HG03159 (cell line): ENCODE measurements around the gene PRSS1.
"Not testable (repeated sequence)": the region's sequence is repeated elsewhere in the genome, so short reads cannot be mapped to it uniquely, and the experiment has no call there.

ENCODE experiments used
- ATAC-seq: cut with Tn5 transposase; IDR thresholded peaks from one replicate; pipeline ENCODE4 v1.9.1; 2021; ENCODE audit warnings: mild to moderate bottlenecking, moderate library complexity; ENCODE audit not compliant: unreplicated experiment

PRSS1 gene

DNA sequence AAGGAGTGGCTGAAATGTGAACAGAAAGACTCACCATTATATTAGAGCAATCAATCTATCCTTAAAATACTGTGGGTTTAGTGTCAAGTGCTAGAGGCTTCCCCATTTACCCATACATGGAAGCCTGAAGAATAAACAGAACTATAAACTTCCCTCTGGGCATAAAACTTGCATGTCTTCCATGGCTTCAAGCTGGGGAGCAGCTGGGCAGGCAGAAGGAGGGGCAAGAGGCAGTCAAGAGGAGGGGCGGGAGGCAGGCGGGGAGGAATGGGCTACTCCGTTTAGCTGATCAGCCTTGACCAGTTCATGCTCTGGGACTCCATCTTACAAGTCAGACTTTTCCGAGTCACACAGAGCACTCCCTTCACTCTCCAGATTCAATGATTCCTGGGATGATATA lies 3.5 kb upstream of the PRSS1 start:
- no peak for ATAC-seq

DNA sequence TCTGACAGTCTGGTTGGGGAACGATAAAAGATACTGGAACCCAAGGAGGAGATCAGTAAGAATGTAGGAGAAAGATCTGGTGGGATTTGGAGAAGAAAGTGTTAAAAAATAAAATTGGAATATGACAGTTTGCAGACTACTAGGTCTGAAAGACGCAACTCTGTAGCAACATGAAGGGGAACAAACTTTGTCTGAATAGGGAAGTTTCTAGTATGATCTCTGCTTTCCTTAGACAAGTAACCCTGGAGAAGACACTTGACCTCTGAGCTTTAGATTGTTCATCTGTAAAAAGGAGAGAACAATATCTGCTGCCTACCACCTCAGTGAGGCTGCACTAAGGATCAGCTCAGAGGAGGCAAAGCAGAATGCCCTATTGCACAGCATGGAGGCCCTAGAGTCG lies 3.0 kb upstream of the PRSS1 start:
- no peak for ATAC-seq

- ATAC-seq, result not testable (repeated sequence)
Observed at GRCh38 chr7:142748410-142748809, 862 bp upstream of the PRSS1 start.

DNA sequence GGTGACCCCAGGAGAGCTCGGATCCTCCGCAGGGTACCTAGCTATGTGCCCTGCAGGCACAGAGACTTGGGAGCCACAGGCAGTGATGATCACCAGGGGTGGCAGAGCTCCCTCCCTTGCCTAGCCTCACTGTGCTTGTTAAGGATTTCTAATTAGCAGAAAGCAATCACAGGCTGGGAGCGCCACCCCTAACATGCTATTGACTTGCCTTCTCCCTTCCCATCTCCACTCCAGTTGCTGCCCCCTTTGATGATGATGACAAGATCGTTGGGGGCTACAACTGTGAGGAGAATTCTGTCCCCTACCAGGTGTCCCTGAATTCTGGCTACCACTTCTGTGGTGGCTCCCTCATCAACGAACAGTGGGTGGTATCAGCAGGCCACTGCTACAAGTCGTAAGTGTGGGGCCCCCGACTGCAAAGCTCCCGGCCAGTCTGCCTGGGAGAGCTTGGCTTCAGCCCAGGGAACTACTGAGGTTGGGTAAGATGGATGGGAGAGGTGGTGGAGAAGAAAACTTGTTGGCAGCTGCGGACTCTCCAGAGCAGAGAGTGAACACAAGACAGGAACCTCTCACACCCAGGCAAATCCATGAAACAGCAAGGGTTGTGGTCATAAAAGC lies 1.2 kb downstream of the PRSS1 start:
- no peak for ATAC-seq

DNA sequence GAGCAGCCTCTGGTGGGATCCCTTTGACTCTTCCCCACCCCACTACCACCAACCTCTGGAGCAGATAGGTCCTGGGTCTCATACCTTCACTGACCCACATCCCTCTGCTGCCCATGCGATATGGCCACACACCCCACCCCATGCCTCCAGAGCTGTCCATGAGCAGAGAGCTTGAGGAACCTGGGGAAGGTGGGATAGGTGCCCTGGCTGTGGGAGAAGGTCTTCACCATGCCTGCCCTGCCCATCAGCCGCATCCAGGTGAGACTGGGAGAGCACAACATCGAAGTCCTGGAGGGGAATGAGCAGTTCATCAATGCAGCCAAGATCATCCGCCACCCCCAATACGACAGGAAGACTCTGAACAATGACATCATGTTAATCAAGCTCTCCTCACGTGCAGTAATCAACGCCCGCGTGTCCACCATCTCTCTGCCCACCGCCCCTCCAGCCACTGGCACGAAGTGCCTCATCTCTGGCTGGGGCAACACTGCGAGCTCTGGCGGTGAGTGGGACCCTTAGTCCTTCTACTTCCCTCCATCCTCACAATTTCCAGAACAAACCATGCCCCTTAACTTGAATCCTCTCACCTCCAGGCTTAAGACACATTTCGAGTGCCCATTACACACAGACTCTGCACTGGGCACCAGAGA lies 2.4 kb downstream of the PRSS1 start:
- ATAC-seq, result not testable (repeated sequence)

DNA sequence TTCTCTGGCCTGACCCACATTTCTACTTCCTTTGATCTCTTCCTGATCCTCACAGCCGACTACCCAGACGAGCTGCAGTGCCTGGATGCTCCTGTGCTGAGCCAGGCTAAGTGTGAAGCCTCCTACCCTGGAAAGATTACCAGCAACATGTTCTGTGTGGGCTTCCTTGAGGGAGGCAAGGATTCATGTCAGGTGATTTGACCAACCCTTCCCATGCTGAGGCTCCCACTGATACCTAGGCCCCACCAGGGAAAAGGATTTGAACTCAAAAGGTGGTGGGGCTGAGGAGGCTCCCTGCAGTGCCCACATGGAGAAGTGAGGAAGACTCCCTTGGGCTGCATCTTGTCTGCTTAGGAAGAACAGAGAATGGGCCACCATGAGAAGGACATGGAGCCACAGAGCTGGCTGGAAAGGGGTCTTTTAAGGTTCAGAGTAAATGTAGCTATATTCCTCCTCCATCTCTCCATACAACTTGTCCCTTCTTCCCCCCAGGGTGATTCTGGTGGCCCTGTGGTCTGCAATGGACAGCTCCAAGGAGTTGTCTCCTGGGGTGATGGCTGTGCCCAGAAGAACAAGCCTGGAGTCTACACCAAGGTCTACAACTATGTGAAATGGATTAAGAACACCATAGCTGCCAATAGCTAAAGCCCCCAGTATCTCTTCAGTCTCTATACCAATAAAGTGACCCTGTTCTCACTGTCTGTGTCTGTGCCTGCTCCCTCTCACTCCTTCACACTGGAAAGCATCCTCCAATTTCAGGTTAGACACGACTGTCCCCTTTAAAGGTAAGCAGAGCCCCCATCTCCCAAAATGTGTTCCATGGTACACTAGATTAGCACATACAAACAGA lies 3.3 kb downstream of the PRSS1 start:
- no peak for ATAC-seq

DNA sequence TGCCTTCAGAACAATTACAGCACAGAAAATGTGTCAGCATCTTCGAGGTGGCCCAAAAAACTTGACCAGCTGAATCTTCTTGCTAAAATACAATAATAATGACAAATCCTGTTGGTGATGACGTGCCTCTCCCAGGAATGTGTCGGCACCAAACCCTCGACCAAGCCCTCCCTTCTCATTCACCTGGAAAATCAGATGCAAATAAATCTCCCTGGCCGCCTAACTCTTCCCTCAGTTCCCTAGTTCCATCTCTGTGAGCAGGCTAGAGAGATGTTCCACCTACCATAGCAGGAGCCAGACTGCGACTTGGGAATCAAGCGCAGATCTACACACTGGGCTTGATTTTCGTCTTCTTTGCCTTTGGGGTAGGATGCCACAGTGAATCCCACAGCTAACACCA lies 4.1 kb downstream of the PRSS1 start:
- ATAC-seq, result no peak

- not testable (repeated sequence) for ATAC-seq
Observed at GRCh38 chr7:142753925-142754491, 4.7 kb downstream of the PRSS1 start.

- no peak for ATAC-seq
Observed at GRCh38 chr7:142754681-142755575, 5.7 kb downstream of the PRSS1 start.

GRCh38 chr7:142758312-142758711 lies 9.0 kb downstream of the PRSS1 start:
- not testable (repeated sequence) for ATAC-seq

- no peak for ATAC-seq
Observed at GRCh38 chr7:142759433-142759832, 10.2 kb downstream of the PRSS1 start.

GRCh38 chr7:142760071-142760642 lies 10.9 kb downstream of the PRSS1 start:
- ATAC-seq, result no peak

DNA sequence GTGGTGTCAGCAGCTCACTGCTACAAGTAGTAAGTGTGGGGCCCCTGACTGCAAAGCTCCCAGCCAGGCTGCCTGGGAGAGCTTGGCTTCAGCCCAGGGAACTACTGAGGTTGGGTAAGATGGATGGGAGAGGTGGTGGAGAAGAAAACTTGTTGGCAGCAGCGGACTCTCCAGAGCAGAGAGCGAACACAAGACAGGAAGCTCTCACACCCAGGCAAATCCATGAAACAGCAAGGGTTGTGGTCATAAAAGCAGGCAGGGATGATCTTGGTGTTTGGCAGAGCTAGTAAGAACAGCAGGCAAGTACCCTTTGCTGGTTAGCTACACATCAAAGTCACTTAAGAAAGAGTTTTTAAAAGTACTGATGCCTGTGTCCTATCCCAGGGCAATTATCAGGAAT lies 12.3 kb downstream of the PRSS1 start:
- not testable (repeated sequence) for ATAC-seq

- no peak for ATAC-seq
Observed at GRCh38 chr7:142762104-142762503, 12.8 kb downstream of the PRSS1 start.

DNA sequence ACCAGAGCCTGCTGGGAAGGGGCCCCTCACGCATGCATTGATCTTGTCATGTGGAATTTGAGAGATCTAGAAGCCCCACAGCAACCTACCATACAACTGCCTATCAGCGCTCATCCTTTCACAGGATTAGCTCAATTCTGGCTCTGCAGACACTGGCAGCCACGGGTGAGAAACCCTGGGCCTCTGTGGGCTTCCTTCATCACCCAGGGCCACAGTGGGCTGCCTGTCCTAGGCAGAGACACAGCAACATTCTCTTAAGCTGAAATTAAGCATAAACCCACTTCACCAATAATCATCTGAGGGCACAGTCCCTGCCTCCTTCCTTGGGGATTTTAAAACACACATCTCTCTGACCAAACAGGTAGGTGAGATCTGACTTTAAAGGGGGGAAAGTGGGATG lies 18.2 kb downstream of the PRSS1 start:
- ATAC-seq, result no peak

GRCh38 chr7:142767861-142768260 lies 18.6 kb downstream of the PRSS1 start:
- ATAC-seq, result no peak

- not testable (repeated sequence) for ATAC-seq
Observed at GRCh38 chr7:142768885-142769284, 19.6 kb downstream of the PRSS1 start.

DNA sequence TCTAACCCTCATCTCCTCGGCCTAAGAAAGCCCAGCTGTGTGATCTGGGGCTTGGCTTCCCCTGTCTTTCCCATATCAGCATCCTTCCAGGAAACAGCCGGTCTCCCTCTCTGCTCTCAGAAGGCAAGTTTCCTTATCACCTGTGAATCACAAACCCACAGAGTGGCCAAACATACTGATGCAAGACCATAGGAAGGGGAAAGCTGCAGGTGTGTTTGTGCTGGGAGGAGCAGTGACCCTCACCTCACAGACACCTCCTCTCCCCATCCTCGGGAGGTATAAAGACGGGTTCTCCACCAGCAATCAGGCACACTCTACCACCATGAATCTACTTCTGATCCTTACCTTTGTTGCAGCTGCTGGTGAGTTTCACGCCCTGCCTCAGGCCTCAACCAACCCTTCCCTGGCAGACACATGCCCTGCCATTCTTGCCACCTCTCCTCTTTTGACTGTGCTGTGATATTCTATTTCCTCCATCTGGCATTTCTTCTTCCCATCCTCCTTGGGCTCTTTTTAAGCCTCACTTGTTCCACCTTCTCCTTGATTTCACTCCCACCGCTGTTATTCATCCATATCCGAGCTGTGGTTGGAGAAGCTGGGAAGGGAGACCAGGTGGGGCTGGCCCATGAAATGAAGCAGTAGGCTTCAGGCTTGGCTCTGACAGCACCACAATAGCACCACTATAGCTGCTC lies 21.5 kb downstream of the PRSS1 start, which contains the start of gene PRSS2:
Gene PRSS2, plus strand, starts transcription at position 310 of the 692 bp plus-strand sequence. Its CDS starts 13 bp downstream, at position 323.
- peak; percentile 24 for ATAC-seq

GRCh38 chr7:142771353-142771723 lies 22.1 kb downstream of the PRSS1 start:
- peak; percentile 91 for ATAC-seq
